Smooth muscle cell (in vitro differentiated cells): ENCODE data around the gene ETNK2. TPM values are rescaled to one million over a fixed set of nuclear protein-coding genes. Genes with fewer than 3 reads are reported as not detected.
A peak's percentile ranks its signal among the peaks of the same experiment; 100 is the strongest.

Source experiments
- DNase-seq: peaks from one replicate; lab custom pipeline; 2025; ENCODE audit not compliant: unreplicated experiment; lab: John Stamatoyannopoulos, UW
- H2AFZ ChIP-seq: fragments of 200-600 bp; sonication (generic); 2 replicates; pipeline ENCODE4 v1.6.0; 2016; ENCODE audit warnings: antibody characterized with exemption, low read depth, mild to moderate bottlenecking
- H3F3A ChIP-seq: fragments of 200-600 bp; sonication (generic); 2 replicates; pipeline ENCODE4 v1.6.0; 2017; ENCODE audit warnings: antibody characterized with exemption, low read depth
- H3K27ac ChIP-seq: fragments of 200-600 bp; sonication (generic); 2 replicates; pipeline ENCODE4 v1.5.1; 2016; ENCODE audit warnings: low read depth, mild to moderate bottlenecking
- H3K27me3 ChIP-seq: fragments of 200-600 bp; sonication (generic); 2 replicates; pipeline ENCODE4 v1.6.1; 2016; ENCODE audit warnings: low read depth, mild to moderate bottlenecking
- H3K36me3 ChIP-seq: fragments of 200-600 bp; sonication (generic); 2 replicates; pipeline ENCODE4 v1.5.1; 2016; ENCODE audit warnings: low read depth
- H3K4me1 ChIP-seq: fragments of 200-600 bp; sonication (generic); 2 replicates; pipeline ENCODE4 v1.5.1; 2016; ENCODE audit warnings: low read depth
- H3K4me2 ChIP-seq: fragments of 200-600 bp; sonication (generic); 2 replicates; pipeline ENCODE4 v1.6.0; 2016; ENCODE audit warnings: mild to moderate bottlenecking
- H3K4me3 ChIP-seq: fragments of 200-600 bp; sonication (generic); 2 replicates; pipeline ENCODE4 v1.5.1; 2016; ENCODE audit warnings: mild to moderate bottlenecking
- H3K79me2 ChIP-seq: fragments of 200-600 bp; sonication (generic); 2 replicates; pipeline ENCODE4 v1.6.0; 2016; ENCODE audit warnings: low read depth, mild to moderate bottlenecking
- H3K9ac ChIP-seq: fragments of 200-600 bp; sonication (generic); 2 replicates; pipeline ENCODE4 v1.6.0; 2016; ENCODE audit warnings: low read depth
- H3K9me3 ChIP-seq: fragments of 200-600 bp; sonication (generic); replicated peaks from 2 replicates; pipeline ENCODE4 v1.5.1; 2016; ENCODE audit warnings: low read depth
- H4K20me1 ChIP-seq: fragments of 200-600 bp; sonication (generic); 2 replicates; pipeline ENCODE4 v1.6.0; 2016; ENCODE audit warnings: low read depth
- WGBS: methylation state at CpG from one replicate; pipeline ENCODE4 v1.1.7; 2016; ENCODE audit warnings: low lambda C conversion rate; 5-methylcytosine and 5-hydroxymethylcytosine counted together
- polyA plus RNA-seq: library from polyadenylated mRNA; unstranded; fragments of >200 nt; fragmentation: Nextera tagmentation; extraction: Ambion mirVana; gene quantifications from 2 replicates; pipeline ENCODE4 v1.2.1, GENCODE V29; 2016
- total RNA-seq: library from RNA; depleted of rRNA; stranded (reverse); fragments of >200 nt; gene quantifications from 2 replicates; pipeline ENCODE4 v1.2.3, GENCODE V29; 2014
- TF ChIP-seq, protein P1 (sequence below): fragments of 200-600 bp; sonication (generic); IDR thresholded peaks from 2 replicates; pipeline ENCODE4 v1.5.1; 2017; ENCODE audit warnings: borderline replicate concordance, mild to moderate bottlenecking, antibody characterized with exemption; ENCODE audit not compliant: insufficient read depth, poor library complexity, severe bottlenecking

ETNK2 gene
- total and polyA plus RNA-seq, 2 experiments from 2014 or later = 8.9 to 21.4 TPM

DNA sequence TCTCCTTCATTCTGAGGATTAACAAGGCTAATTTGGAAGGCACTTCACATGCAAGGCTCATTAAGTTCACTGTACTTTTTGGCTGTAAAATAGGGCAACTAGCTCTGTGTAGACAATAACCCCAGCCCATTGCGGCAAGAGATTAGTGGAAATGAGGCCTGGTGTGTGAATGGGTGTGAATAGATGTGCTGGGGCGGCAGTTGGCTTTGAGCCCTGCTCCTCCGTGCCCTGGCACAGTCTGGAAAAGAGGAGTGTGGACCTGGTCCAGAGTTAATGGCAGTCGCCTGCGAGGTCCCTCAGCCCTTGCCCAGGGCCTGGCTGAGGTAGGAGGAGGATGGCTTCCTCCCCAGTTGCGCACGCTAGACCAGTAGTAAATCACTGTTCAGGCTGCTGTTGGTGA, 39.6 kb upstream of the ETNK2 start:
- Histone ChIP-seq H3F3A (no peaks in the 10 kb centered on the region), H3K4me3 (no peak overlapping the region), H3K27ac (no peak overlapping the region), H3K36me3 (no peaks in the 10 kb centered on the region), H3K4me2 (no peak overlapping the region), H3K27me3 (peaks cover 86% of the 10 kb centered on the region), H3K4me1 (peaks cover 3% of the 10 kb centered on the region), H3K9me3 (no peaks in the 10 kb centered on the region), H4K20me1 (no peaks in the 10 kb centered on the region), H2AFZ (no peak overlapping the region), H3K9ac (no peak overlapping the region), H3K79me2 (no peaks in the 10 kb centered on the region)
- WGBS = 94% methylated on average over 7 of the region's 7 CpGs
- TF ChIP-seq, protein P1, sequence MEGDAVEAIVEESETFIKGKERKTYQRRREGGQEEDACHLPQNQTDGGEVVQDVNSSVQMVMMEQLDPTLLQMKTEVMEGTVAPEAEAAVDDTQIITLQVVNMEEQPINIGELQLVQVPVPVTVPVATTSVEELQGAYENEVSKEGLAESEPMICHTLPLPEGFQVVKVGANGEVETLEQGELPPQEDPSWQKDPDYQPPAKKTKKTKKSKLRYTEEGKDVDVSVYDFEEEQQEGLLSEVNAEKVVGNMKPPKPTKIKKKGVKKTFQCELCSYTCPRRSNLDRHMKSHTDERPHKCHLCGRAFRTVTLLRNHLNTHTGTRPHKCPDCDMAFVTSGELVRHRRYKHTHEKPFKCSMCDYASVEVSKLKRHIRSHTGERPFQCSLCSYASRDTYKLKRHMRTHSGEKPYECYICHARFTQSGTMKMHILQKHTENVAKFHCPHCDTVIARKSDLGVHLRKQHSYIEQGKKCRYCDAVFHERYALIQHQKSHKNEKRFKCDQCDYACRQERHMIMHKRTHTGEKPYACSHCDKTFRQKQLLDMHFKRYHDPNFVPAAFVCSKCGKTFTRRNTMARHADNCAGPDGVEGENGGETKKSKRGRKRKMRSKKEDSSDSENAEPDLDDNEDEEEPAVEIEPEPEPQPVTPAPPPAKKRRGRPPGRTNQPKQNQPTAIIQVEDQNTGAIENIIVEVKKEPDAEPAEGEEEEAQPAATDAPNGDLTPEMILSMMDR = no peak
- DNase-seq = no peak

GRCh38 chr1:204190212-204191211, 38.7 kb upstream of the ETNK2 start:
- H3K27ac ChIP-seq = no peak overlapping the region
- H3K4me3 ChIP-seq = peak overlapping the region; percentile 18
- peaks cover 87% of the 10 kb centered on the region for H3K27me3 ChIP-seq
- H3K9ac ChIP-seq = no peak overlapping the region
- 25% methylated on average over 36 of the region's 44 CpGs for WGBS
- no peak for DNase-seq
- TF ChIP-seq, protein P1 = no peak
- no peaks in the 10 kb centered on the region for H3K79me2 ChIP-seq
- H4K20me1 ChIP-seq = no peaks in the 10 kb centered on the region
- peak overlapping the region; percentile 74 for H3K4me2 ChIP-seq
- peaks cover 3% of the 10 kb centered on the region for H3K4me1 ChIP-seq
- H3K9me3 ChIP-seq = no peaks in the 10 kb centered on the region
- no peaks in the 10 kb centered on the region for H3K36me3 ChIP-seq
- no peaks in the 10 kb centered on the region for H3F3A ChIP-seq
- no peak overlapping the region for H2AFZ ChIP-seq

GRCh38 chr1:204188959-204189639, 37.3 kb upstream of the ETNK2 start:
- no peaks in the 10 kb centered on the region for H3K79me2 ChIP-seq
- 85% methylated on average over 11 of the region's 11 CpGs for WGBS
- no peaks in the 10 kb centered on the region for H3F3A ChIP-seq
- DNase-seq = no peak
- no peaks in the 10 kb centered on the region for H3K36me3 ChIP-seq
- TF ChIP-seq, protein P1 = no peak
- H3K27me3 ChIP-seq = peaks cover 80% of the 10 kb centered on the region
- H3K9ac ChIP-seq = no peak overlapping the region
- no peak overlapping the region for H3K4me2 ChIP-seq
- H3K9me3 ChIP-seq = no peaks in the 10 kb centered on the region
- no peaks in the 10 kb centered on the region for H4K20me1 ChIP-seq
- H3K27ac ChIP-seq = no peak overlapping the region
- H2AFZ ChIP-seq = no peak overlapping the region
- no peak overlapping the region for H3K4me3 ChIP-seq
- peaks cover 3% of the 10 kb centered on the region for H3K4me1 ChIP-seq
